ENCODE measurements around the gene USP15. TPM values are rescaled to one million over a fixed set of nuclear protein-coding genes. Genes with fewer than 3 reads are reported as not detected.
"Not testable (repeated sequence)": the region's sequence is repeated elsewhere in the genome, so short reads cannot be mapped to it uniquely, and the experiment has no call there.

The USP15 gene
- total RNA-seq, 1 experiment from 2014 or later: 41.3 TPM

DNA sequence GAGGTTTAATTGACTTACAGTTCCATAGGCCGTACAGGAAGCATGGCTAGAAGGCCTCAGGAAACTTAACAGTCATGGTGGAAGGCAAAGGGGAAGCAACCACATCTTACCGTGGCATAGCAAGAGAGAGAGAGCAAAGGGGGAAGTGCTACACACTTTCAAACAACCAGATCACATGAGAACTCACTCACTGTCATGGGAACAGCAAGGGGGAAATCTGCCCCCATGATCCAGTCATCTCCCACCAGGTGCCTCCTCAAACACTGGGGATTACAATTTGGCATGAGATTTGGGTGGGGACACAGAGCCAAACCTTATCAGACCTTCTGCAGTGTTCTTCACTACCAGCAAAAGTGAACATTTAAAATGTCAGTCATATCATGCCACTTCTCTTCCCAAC lies 58.9 kb downstream of the USP15 start:
- DNase-seq (ENCODE audit: low read depth): no peak

DNA sequence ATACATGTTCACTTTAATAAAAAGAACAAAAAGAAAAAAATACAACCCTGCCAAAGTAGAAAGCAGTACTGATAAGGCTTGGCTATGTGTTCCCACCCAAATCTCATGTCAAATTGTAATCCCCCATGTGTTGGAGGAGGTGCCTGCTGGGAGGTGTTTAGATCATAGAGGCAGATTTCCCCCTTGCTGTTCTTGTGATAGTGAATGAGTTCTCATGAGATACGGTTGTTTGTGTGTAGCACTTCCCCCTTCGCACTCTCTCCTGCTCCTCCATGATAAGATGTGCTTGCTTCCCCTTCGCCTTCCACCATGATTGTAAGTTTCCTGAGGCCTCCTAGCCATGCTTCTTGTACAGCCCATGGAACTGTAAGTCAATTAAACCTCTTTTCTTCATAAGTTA lies 59.9 kb downstream of the USP15 start:
- no peak for DNase-seq (ENCODE audit: low read depth)

DNA sequence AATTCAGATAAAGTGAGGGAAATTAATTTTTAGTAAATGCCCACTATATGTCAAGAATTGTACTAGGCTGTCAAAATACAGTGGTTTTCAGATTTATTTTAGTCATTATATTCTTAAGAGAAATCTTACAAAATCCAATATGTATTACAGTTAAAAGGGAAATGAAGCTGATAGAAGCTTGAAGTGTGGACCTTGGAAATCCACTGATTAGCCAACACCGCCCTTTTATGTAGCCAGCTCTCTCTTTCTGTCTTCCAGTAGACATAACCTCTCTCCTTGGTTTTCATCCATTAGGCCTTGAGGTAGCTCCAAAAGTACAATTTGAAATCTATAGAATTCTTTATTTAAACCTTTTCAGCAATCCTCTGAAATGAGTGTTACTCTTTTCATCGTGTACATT lies 63.2 kb downstream of the USP15 start:
- no peak for DNase-seq (ENCODE audit: low read depth)

DNA sequence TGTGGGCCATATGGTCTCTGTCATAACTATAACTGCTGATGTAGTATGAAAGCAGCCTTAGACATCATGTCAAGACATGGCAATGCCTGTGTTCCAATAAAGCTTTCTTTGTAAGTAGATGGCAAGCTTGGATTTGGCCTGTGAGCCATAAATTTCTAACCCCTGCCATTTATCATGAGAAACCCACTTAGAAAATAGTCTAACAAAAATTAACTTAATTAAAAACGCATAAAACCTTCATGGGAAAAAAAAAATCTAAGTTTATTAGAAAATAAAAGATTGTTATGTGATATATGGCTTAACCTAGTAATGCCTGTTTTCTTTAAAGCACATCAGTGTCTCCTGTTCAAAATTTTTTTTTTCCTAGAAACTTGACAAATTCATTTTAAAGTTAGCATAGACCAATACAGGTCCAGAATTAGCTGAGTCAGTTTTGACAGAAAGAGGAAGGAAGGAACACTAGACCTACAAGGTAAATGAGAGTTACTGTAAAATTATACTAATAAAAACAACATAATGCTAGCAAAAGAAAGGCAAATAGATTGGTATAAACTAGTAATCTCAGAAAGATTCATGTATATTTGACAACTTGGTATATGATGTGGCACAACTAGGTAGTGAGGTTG lies 68.2 kb downstream of the USP15 start:
- no peak for DNase-seq (ENCODE audit: low read depth)

DNA sequence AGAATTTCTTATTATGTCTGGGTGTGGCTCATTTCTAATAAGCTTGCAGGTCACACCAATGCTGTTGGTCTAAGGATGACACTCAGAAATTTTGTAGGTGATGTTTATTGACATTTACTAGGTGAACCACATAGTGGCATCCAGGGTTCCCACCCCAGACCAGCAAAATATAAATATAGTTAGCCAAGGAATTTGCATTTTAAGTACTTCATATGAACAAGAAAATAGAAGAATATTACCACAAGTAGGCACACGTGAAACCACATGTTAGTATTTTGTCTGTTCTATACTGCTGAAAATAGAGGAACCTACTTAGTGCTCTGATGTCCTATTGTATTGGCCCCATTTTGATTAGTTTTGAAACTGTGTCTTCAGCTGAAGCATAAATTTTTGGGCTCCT lies 71.1 kb downstream of the USP15 start:
- no peak for DNase-seq (ENCODE audit: low read depth)

DNA sequence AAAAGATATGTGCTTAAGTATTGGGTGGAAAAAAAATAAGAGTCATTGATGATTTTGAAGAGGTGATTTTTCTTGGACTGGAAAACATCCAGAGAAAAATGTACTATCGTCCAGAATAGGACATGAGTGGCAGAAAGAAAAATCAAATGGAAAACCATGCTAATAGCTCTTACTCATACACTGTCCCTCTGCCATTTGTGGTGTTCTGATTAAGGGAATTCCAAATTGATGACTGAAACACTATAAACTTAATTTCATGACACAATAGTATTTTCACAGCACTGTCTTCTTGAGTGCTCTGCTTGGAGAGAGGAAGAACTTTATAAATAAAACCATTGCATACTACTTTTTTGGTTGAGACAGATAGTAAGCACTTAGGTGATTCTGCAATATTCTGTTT lies 72.4 kb downstream of the USP15 start:
- peak; percentile 79 for DNase-seq (ENCODE audit: low read depth)

DNA sequence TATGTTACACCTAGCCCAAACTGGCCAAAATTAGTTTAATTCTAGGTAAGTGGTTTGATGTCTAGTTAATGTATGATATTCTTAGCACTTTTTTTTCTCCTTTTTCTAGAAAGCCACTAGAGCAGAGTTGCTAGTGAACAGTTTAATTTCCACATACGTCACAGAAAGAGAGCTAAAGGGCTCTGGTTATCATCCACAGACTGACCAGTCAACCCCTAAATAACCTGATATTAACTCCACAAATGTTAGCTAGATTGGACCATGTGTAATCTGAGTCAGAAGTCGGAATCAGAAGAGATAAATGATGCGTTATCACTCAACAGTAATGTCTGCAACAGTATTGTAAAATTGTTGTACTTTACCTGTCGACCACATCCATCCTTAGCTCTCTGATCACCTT lies 74.9 kb downstream of the USP15 start:
- no peak for DNase-seq (ENCODE audit: low read depth)

DNA sequence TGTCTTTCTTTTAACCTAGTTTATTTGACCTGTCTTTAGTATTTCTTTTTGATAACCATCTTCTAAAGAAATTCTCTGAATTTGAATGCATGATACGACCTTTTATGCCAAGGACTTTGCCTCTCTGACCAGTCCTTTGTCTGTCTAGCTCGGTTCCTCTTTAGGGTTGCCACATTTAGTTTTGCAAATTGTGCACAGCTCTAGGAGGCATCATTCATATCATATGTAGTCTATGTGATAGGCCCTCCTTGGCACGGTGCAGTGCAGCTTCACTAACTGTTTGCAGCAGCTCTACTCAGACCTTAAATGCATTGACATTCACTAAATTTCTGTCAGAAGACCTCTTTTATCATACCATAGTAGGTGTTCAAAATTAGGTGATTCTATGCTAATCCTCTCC lies 75.6 kb downstream of the USP15 start:
- DNase-seq (ENCODE audit: low read depth): no peak

DNA sequence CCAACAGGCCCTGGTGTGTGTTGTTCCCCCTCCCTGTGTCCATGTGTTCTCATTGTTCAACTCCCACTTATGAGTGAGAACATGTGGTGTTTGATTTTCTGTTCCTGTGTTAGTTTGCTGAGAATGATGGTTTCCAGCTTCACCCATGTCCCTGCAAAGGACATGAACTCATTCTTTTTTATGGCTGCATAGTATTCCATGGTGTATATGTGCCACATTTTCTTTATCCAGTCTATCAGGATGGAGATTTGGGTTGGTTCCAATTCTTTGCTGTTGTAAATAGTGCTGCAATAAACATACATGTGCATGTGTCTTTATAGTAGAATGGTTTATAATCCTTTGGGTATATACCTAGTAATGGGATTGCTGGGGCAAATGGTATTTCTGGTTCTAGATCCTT lies 77.4 kb downstream of the USP15 start:
- DNase-seq (ENCODE audit: low read depth): not testable (repeated sequence)

DNA sequence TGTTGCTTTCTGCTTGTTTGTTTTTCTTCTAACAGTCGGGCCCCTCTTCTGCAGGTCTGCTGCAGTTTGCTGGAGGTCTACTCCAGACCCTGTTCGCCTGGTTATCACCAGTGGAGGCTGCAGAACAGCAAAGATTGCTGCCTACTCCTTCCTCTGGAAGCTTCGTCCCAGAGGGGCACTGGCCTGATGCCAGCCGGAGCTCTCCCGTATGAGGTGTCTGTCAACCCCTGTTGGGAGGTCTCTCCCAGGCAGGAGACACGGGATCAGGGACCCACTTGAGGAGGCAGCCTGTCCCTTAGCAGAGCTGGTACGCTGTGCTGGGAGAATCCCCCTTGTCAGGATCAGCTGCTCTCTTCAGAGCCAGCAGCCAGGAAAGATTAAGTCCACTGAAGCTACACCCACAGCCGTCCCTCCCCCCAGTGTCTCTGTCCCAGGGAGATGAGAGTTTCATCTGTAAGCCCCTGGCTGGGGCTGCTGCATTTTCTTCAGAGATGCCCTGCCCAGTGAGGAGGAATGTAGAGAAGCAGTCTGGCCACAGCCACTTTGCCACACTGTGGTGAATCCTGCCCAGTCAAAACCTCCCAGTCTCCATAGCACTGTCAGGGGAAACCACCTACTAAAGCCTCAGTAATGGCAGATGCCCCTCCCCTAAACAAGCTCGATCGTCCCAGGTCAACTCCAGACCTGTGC lies 82.6 kb downstream of the USP15 start:
- not testable (repeated sequence) for DNase-seq (ENCODE audit: low read depth)

DNA sequence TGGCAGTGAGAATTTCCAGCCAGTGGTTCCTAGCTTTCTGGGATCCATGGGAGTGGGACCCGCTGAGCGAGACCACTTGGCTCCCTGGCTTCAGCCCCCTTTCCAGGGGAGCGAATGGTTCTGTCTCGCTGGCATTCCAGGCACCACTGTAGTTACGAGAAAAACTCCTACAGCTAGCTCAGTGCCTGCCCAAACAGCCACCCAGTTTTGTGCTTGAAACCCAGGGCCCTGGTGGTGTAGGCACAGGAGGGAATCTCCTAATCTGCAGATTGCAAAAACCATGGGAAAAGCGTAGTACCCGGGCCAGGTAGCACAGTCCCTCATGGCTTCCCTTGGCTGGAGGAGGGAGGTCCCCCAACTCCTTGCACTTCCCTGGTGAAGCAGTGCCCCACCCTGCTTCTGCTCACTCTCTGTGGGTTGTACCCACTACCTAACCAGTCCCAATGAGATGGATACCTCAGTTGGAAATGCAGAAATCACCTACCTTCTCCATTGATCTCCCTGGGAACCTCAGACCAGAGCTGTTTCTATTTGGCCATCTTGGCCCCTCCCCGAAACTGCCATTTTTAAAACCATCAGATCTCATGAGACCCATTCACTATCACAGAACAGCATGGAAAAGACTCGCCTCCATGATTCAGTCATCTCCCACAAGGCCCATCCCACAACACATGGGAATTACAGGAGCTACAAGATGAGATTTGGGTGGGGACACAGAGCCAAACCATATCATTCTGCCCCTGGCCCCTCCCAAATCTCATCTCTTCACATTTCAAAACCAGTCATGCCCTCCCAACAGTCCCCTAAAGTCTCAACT lies 83.3 kb downstream of the USP15 start:
- not testable (repeated sequence) for DNase-seq (ENCODE audit: low read depth)

DNA sequence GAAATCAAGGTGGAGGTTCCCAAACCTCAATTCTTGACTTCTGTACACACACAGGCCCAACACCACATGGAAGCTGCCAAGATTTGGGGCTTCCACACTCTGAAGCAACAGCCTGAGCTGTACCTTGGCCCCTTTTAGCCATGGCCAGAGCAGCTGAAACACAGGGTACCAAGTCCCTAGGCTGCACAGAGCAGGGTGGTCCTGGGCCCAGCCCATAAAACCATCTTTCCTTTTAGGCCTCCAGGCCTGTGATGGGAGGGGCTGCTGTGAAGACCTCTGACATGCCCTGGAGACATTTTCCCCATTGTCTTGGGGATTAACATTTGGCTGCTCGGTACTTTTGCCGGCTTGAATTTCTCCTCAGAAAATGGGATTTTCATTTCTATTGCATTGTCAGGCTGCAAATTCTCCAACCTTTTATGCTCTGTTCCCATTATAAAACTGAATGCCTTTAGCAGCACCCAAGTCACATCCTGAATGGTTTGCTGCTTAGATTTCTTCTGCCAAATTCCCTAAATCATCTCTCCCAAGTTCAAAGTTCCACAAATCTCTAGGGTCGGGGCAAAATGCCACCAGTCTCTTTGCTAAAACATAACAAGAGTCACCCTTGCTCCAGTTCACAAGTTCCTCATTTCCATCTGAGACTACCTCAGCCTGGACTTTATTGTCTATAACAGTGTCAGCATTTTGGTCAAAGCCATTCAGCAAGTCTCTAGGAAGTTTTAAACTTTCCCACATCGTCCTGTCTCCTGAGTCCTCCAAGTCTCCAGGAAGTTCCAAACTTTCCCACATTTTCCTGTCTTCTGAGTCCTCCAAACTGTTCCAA lies 84.7 kb downstream of the USP15 start:
- not testable (repeated sequence) for DNase-seq (ENCODE audit: low read depth)

DNA sequence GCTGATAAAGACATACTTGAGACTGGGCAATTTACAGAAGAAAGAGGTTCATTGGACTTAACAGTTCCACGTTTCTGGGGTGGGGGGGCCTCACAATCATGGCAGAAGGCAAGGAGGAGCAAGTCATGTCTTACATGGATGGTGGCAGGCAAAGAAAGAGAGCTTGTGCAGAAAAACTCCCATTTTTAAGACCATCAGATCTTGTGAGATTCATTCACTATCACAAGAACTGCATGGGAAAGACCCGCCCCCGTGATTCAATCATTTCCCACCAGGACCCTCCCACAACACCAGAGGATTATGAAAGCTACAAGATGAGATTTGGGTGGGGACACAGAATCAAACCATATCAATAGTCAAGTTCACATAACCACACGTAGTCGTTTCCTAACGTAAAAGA lies 85.5 kb downstream of the USP15 start:
- no peak for DNase-seq (ENCODE audit: low read depth)

DNA sequence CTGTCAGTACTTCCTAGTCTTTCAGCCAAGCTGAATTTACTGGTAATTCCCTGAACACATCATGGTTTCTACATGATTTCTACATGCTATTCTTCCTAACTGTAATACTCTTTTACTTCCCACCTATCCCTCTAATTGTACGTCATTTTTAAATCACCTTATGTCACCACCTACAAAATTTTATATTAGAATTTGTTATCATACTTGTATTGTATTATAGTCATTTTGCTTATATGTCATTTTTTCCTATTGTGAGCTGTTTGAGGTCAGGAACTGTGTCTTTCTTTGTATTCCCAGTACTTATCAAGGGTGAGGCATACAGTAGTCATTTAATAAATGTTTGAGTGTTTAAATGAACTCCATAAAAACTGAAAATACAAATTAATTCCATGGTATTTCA lies 86.6 kb downstream of the USP15 start:
- DNase-seq (ENCODE audit: low read depth): no peak

DNA sequence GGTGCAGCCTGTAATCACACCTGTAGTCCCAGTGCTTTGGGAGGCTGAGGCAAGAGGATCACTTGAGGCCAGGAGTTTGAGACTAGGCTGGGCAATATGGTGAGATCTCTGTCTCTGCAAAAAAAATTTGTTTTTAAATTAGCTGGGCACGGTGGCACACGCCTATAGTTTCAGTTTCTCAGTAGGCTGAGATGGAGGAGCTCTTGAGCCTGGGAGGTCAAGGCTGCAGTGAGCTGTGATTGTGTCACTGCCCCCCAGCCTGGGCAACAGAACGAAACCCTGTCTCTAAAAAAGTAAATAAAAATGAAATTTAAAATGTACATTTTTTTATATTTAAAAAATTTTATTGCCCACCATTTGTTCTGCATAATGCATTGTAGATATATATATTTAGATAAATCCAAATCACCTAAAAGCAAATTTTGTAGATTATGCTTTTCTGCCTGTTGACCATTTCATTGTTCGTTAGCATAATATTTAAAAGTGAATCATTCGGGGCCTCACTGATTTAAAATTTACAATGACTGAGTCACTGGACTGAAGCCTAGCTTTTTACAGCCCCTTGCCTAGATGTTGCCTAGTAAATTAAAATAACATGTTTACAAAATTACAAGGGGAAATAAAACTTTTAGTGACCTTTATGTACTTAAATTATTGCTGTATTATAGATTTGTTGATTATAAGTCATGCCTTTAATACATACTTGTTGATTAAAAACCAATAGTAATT lies 87.9 kb downstream of the USP15 start:
- DNase-seq (ENCODE audit: low read depth): peak; percentile 46

DNA sequence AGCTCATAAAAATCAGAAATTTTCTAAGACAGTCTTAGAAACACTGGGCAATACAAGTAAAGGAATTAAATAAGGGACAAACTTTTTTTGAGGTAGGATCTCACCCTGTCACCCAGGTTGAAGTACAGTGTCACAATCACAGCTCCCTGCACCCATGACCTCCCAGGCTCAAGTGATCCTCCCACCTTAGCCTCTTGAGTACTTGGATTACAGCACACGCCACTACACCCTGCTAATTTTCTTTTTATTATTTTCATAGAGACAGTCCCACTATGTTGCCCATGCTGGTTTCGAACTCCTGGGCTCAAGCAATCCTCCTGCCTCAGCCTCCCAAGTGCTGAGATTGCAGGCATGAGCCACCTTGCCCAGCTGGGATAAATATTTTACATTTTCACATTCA lies 90.3 kb downstream of the USP15 start:
- DNase-seq (ENCODE audit: low read depth): no peak

DNA sequence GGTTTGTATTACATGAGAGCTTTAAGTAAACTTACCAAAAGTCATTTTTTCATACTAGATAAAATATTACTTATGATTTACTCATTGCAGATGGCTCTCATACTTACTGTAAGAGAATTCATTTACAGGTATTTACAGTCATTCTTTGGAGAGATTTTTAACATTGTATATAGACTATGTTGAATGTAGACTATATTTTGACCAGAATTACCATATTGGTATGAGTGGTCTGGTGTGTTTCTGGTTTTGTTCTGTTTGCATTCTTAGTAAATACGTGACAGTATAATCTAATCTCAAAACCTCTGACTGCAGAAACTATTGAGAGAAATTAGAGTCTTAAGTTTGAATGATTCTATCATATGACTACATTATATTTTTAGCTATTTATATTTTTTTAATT lies 91.1 kb downstream of the USP15 start:
- no peak for DNase-seq (ENCODE audit: low read depth)

DNA sequence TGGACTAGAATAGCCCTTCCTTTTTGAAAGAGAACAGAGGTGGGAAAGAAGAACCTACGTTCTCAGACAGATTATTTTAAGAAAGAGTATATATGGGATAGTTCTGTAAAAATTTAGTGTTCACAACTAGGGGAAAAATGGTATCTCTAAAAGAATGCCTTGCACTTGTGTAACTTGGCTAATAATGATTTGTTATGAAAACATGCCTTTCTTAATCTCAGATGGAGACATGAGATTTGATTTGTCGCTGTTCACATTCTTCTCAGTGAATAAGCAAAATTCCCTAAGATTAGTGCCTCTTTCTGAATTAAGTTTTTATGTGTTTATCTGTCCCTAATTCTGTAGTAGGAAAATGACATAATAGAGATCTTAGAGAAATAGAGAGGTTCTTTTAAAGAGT lies 100.8 kb downstream of the USP15 start:
- DNase-seq (ENCODE audit: low read depth): no peak

DNA sequence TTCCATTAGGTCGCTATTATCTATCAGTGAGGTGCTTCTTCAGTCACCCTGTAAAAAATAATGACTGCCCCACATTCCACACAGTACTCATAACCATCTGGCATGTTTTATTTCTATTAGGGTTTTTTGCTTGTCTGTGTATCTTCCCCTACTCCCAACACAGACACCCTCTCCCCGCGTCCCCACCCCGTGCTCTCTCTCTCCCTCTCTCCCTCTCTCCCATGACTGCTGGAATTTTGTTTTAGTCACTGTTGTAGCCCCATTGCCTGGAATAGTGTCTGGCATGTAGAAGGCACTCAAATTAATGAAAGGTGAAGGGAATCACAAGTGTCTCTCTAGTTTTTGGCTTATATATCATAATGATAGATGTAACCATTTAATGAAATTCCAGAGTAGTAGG lies 103.3 kb downstream of the USP15 start:
- no peak for DNase-seq (ENCODE audit: low read depth)

DNA sequence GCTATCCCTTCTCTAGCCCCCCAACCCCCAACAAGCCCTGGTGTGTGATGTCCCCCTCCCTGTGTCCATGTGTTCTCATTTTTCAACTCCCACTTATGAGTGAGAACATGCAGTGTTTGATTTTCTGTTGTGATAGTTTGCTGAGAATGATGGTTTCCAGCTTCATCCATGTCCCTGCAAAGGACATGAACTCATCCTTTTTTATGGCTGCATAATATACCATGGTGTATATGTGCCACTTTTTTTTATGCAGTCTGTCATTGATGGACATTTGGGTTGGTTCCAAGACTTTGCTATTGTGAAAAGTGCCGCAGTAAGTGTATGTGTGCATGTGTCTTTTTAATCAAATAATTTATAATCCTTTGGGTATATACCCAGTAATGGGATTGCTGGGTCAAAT lies 104.5 kb downstream of the USP15 start:
- not testable (repeated sequence) for DNase-seq (ENCODE audit: low read depth)

DNA sequence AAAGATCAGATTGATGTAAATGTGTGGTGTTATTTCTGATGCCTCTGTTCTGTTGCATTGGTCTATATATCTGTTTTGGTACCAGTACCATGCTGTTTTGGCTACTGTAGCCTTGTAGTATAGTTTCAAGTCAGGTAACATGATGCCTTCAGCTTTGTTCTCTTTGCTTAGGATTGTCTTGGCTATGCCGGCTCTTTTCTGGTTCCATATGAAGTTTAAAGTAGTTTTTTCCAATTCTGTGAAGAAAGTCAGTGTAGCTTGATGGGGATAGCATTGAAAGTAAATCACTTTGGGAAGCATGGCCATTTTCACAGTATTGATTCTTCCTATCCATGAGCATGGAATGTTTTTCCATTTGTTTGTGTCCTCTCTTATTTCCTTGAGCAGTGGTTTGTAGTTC lies 105.6 kb downstream of the USP15 start:
- DNase-seq (ENCODE audit: low read depth): not testable (repeated sequence)
